K562 (cell line): Measurements from ENCODE around the gene NOSTRIN. TPM values are rescaled to one million over a fixed set of nuclear protein-coding genes. Genes with fewer than 3 reads are reported as not detected.

Experiments used
- ATAC-seq: fragments of 200-7000 bp; cut with Tn5 transposase; 3 replicates; pipeline ENCODE4 v1.9.1; 2020; ENCODE audit warnings: moderate library complexity
- BruUV-seq: library from RNA; stranded (reverse); fragments of 400-500 nt; replicated peaks from 2 replicates; lab custom pipeline; 2021; lab: Mats Ljungman, UMichigan
- CTCF ChIA-PET: fragments of 300-600 bp; formaldehyde crosslinking; extraction: SDS; loops from one replicate; lab custom pipeline; 2021; ENCODE audit warnings: low intra/inter-chr PET ratio; lab: Yijun Ruan, JAX
- POLR2A ChIA-PET: fragments of 300-600, 350-650 bp; sonication (Branson Sonifier 250); formaldehyde crosslinking; extraction: SDS; loops from one replicate; lab custom pipeline; 2021; ENCODE audit warnings: antibody characterized with exemption, inconsistent platforms; lab: Yijun Ruan, JAX
- DNase-seq, 4 experiments: peaks; one replicate each; pipeline versions ENCODE4 v3.0.0 to v3.0.0-alpha.2; 2011 to 2018; ENCODE audit warnings: low spot score in 3 of 4, mixed read lengths in 3 of 4; ENCODE audit errors: extremely low read depth in 1 of 4
- FAIRE-seq: peaks from 2 replicates; lab custom pipeline; 2011; peaks lifted over from hg19 to GRCh38; lab: Jason Lieb, UNC
- H2AFZ ChIP-seq: 2 replicates; pipeline ENCODE4 v1.6.0; 2011; ENCODE audit warnings: low read depth, low read length, control low read depth, inconsistent platforms
- H3K27ac ChIP-seq: fragments of 200-600 bp; 3 replicates; pipeline ENCODE4 v1.8.0; 2011; ENCODE audit warnings: low read depth, mild to moderate bottlenecking, control low read depth, inconsistent platforms, low read length, moderate library complexity, mixed read lengths; ENCODE audit errors: extremely low read depth
- H3K27me3 ChIP-seq, 2 experiments: fragments of 300-600 bp in 1 of 2; 2 replicates in 1 of 2; 3 replicates in 1 of 2; pipeline versions ENCODE4 v1.6.0 to v1.8.0; 2011; ENCODE audit warnings: inconsistent platforms in 2 of 2, low read length in 2 of 2, mild to moderate bottlenecking in 1 of 2, mixed read lengths in 1 of 2, moderate library complexity in 1 of 2; ENCODE audit not compliant: control insufficient read depth in 2 of 2, insufficient read depth in 2 of 2
- H3K36me3 ChIP-seq: fragments of 300-600 bp; 3 replicates; pipeline ENCODE4 v1.8.0; 2011; ENCODE audit warnings: mild to moderate bottlenecking, low read length, inconsistent platforms; ENCODE audit not compliant: control insufficient read depth, insufficient read depth
- H3K4me1 ChIP-seq, 2 experiments: fragments of 200-600 bp in 1 of 2; replicated peaks in 1 of 2; 2 replicates in 1 of 2; 3 replicates in 1 of 2; pipeline versions ENCODE4 v1.5.1 to v1.8.0; 2011; ENCODE audit warnings: inconsistent platforms in 2 of 2, low read length in 2 of 2, mild to moderate bottlenecking in 1 of 2, mixed read lengths in 1 of 2, moderate library complexity in 1 of 2; ENCODE audit not compliant: control insufficient read depth in 2 of 2, insufficient read depth in 2 of 2
- H3K4me2 ChIP-seq: 2 replicates; pipeline ENCODE4 v1.6.1; 2011; ENCODE audit warnings: low read length, control low read depth, inconsistent platforms, mixed read lengths; ENCODE audit not compliant: insufficient read depth
- H3K4me3 ChIP-seq: fragments of 200-600 bp; sonication (generic), shearing (Covaris generic); 2 replicates; pipeline ENCODE4 v1.5.1; 2016; ENCODE audit warnings: control low read depth, inconsistent platforms
- H3K79me2 ChIP-seq: fragments of 200-600 bp; 3 replicates; pipeline ENCODE4 v1.8.0; 2011; ENCODE audit warnings: low read length, inconsistent platforms; ENCODE audit not compliant: control insufficient read depth, insufficient read depth
- H3K9ac ChIP-seq, 2 experiments: 2 replicates each; pipeline versions ENCODE4 v1.6.0 to v1.6.1; 2011; ENCODE audit warnings: low read depth in 2 of 2, low read length in 2 of 2, control low read depth in 1 of 2, inconsistent platforms in 1 of 2, mild to moderate bottlenecking in 1 of 2, mixed read lengths in 1 of 2; ENCODE audit not compliant: insufficient read depth in 1 of 2
- H3K9me1 ChIP-seq: one replicate; pipeline ENCODE4 v1.6.0; 2011; ENCODE audit warnings: inconsistent platforms, mild to moderate bottlenecking, low read length, moderate library complexity; ENCODE audit not compliant: control insufficient read depth, insufficient read depth
- H3K9me3 ChIP-seq: replicated peaks from 2 replicates; pipeline ENCODE4 v1.5.1; 2011; ENCODE audit warnings: low read depth, low read length, inconsistent platforms; ENCODE audit not compliant: control insufficient read depth, insufficient read depth
- H4K20me1 ChIP-seq: replicated peaks from 2 replicates; pipeline ENCODE4 v1.6.1; 2011; ENCODE audit warnings: low read length, inconsistent platforms, mixed read lengths; ENCODE audit not compliant: control insufficient read depth, insufficient read depth
- CCNT2 ChIP-seq: IDR thresholded peaks from 2 replicates; pipeline ENCODE4 v1.6.1; 2011; ENCODE audit warnings: borderline replicate concordance, low read depth, mild to moderate bottlenecking, moderate library complexity, mixed read lengths, low read length; ENCODE audit not compliant: insufficient read length; ENCODE audit errors: extremely low read depth
- DMBX1 ChIP-seq: fragments of 250-450 bp; sonication (Bioruptor Pico); IDR thresholded peaks from 2 replicates; pipeline ENCODE4 v1.8.0; 2022; ENCODE audit warnings: inconsistent platforms, mild to moderate bottlenecking, moderate library complexity, borderline replicate concordance
- ELK1 ChIP-seq: sonication (generic); formaldehyde crosslinking; IDR thresholded peaks from 2 replicates; pipeline ENCODE4 v1.8.1; 2022; ENCODE audit warnings: missing genetic modification reagents
- HINFP ChIP-seq: fragments of 450-650 bp; conservative IDR thresholded peaks from 2 replicates; pipeline ENCODE4 v1.6.1; 2016; ENCODE audit warnings: missing genetic modification characterization, low read depth, mild to moderate bottlenecking, control low read depth, missing compliant biosample characterization
- MAFG ChIP-seq: fragments of 450-650 bp; conservative IDR thresholded peaks from 2 replicates; pipeline ENCODE4 v1.6.1; 2016; ENCODE audit warnings: missing genetic modification characterization, missing compliant biosample characterization
- MXD1 ChIP-seq: fragments of 250-450 bp; sonication (Bioruptor Pico); IDR thresholded peaks from 2 replicates; pipeline ENCODE4 v1.8.0; 2021; ENCODE audit warnings: borderline replicate concordance, mild to moderate bottlenecking, moderate library complexity; ENCODE audit not compliant: poor library complexity, severe bottlenecking
- NBN ChIP-seq: fragments of 450-650 bp; IDR thresholded peaks from 2 replicates; pipeline ENCODE4 v1.6.1; 2016; ENCODE audit warnings: low read depth, mild to moderate bottlenecking
- PKNOX1 ChIP-seq: fragments of 450-650 bp; IDR thresholded peaks from 2 replicates; pipeline ENCODE4 v1.6.1; 2016
- RAD21 ChIP-seq, 2 experiments: fragments of 250-450 bp in 1 of 2; fragments of 450-650 bp in 1 of 2; sonication (Bioruptor Pico) in 1 of 2; formaldehyde crosslinking in 1 of 2; IDR thresholded peaks in 1 of 2; conservative IDR thresholded peaks in 1 of 2; 2 replicates each; pipeline versions ENCODE4 v1.4.0 to v1.8.0; 2020 to 2022; ENCODE audit warnings: mild to moderate bottlenecking in 2 of 2, moderate library complexity in 1 of 2
- SIN3A ChIP-seq, 2 experiments: fragments of 150-350 bp in 1 of 2; IDR thresholded peaks; 2 replicates each; pipeline ENCODE4 v1.6.1; 2011 to 2016; ENCODE audit warnings: borderline replicate concordance in 2 of 2, low read depth in 2 of 2, low read length in 2 of 2, mild to moderate bottlenecking in 2 of 2, moderate library complexity in 2 of 2; ENCODE audit not compliant: control insufficient read depth in 1 of 2
- VEZF1 ChIP-seq: fragments of 200-800 bp; sonication (Bioruptor generic); IDR thresholded peaks from 2 replicates; pipeline ENCODE4 v1.6.1; 2017; ENCODE audit warnings: missing genetic modification characterization, missing compliant biosample characterization
- ZNF444 ChIP-seq: fragments of 250-450 bp; sonication (Bioruptor Pico); IDR thresholded peaks from 2 replicates; pipeline ENCODE4 v1.4.0; 2020; ENCODE audit warnings: mild to moderate bottlenecking, moderate library complexity
- ZNF512 ChIP-seq: IDR thresholded peaks from 2 replicates; pipeline ENCODE4 v1.6.1; 2016; ENCODE audit warnings: missing genetic modification characterization, missing compliant biosample characterization
- WGBS: fragments of 100-300 bp; shearing (Covaris generic); methylation state at CpG from one replicate; pipeline ENCODE4 v1.1.6; 2016; ENCODE audit warnings: low coverage, mixed read lengths; ENCODE audit not compliant: insufficient coverage; ENCODE audit errors: missing lambda C conversion rate; 5-methylcytosine and 5-hydroxymethylcytosine counted together
- in situ Hi-C: fragments of 300-500 bp; cut with MboI; formaldehyde crosslinking; loops from 4 replicates; pipeline ENCODE4 v1.15.0; 2018; ENCODE audit warnings: inconsistent platforms, mixed read lengths
- intact Hi-C: fragments of 100-400 bp; cut with micrococcal nuclease; formaldehyde crosslinking; loops from 2 replicates; pipeline ENCODE4 v1.14.2; 2022
- polyA plus RNA-seq, 8 experiments: library from polyadenylated mRNA; depleted of rRNA in 4 of 8; stranded (reverse) in 5 of 8; unstranded in 3 of 8; fragments of >200 nt; fragmentation: Nextera tagmentation in 2 of 8; fragmentation: Illumina TruSeq in 1 of 8; extraction: Ambion mirVana in 2 of 8; extraction: Trizol in 1 of 8; gene quantifications; 2 replicates each; pipeline versions ENCODE4 v1.2.1 to v1.2.3, GENCODE V29; 2011 to 2014; ENCODE audit warnings: inconsistent platforms in 1 of 8, missing spikeins in 1 of 8
- total RNA-seq, 7 experiments: library from RNA; depleted of rRNA in 6 of 7; stranded (reverse); fragments of >200 nt in 6 of 7; fragmentation: Illumina TruSeq in 2 of 7; extraction: Trizol in 2 of 7; gene quantifications; 2 replicates each; pipeline versions ENCODE4 v1.2.1 to v1.2.3, GENCODE V29; 2011 to 2021; ENCODE audit warnings: low replicate concordance in 1 of 7

NOSTRIN gene
- total and polyA plus RNA-seq, 9 of the 15 experiments (the other 6 are each of a cell fraction or from before 2014, with no cell fraction given): 26.7 to 82.9 (median 56.3) TPM

GRCh38 chr2:168841445-168841844, 39.0 kb downstream of the NOSTRIN start:
- Histone ChIP-seq H2AFZ (no peak overlapping the region), H3K27me3 (no peaks in the 10 kb centered on the region), H3K9me1 (no peaks in the 10 kb centered on the region), H3K9ac (no peak overlapping the region), H3K79me2 (no peaks in the 10 kb centered on the region), H4K20me1 (no peaks in the 10 kb centered on the region), H3K4me2 (no peak overlapping the region), H3K4me1 (no peaks in the 10 kb centered on the region; a peak in 1 of 5 replicates), H3K27ac (no peak overlapping the region), H3K36me3 (peaks cover 36% of the 10 kb centered on the region), H3K4me3 (no peak overlapping the region), H3K9me3 (no peaks in the 10 kb centered on the region)
- intact Hi-C loops: no loop called here
- ChIA-PET POLR2A (interaction anchor here (0.5 kb wide), 1 partner anchor 36 kb away, joined by 3 read pairs; no protein-coding TSS in a partner anchor), CTCF (no interaction called here)
- DNase-seq: no peak
- BruUV-seq: no TSS peak
- FAIRE-seq: no peak
- WGBS: 54% methylated on average over 2 of the region's 2 CpGs
- ATAC-seq: no peak
- in situ Hi-C loops: no loop called here
- TF ChIP-seq RAD21 (CRISPR knock-in tag; conservative IDR thresholded peaks at IDR 0.05 in 1 of 2, IDR thresholded peaks at IDR 0.05 in 1 of 2) (no peak), ZNF512 (tag) (no peak), ELK1 (no peak), MXD1 (CRISPR knock-in tag) (no peak), MAFG (tag) (no peak), CCNT2 (no peak), VEZF1 (CRISPR knock-in tag) (no peak), ZNF444 (CRISPR knock-in tag) (no peak), HINFP (tag) (no peak), NBN (no peak), DMBX1 (CRISPR knock-in tag) (no peak), SIN3A (IDR thresholded peaks at IDR 0.05; ENCODE audit: borderline replicate concordance in 2 of 2, control insufficient read depth in 1 of 2, low read depth in 2 of 2, low read length in 2 of 2) (no peak), PKNOX1 (no peak)
